IMR-90 (cell line): ENCODE measurements around the gene ZDHHC14. TPM values are rescaled to one million over a fixed set of nuclear protein-coding genes. Genes with fewer than 3 reads are reported as not detected.

Experiments used
- ATAC-seq: fragments of 200-7000 bp; cut with Tn5 transposase; 2 replicates; pipeline ENCODE4 v1.9.1; 2020; ENCODE audit warnings: low read depth, mild to moderate bottlenecking, moderate library complexity
- BruUV-seq: library from RNA; stranded (reverse); fragments of 400-500 nt; replicated peaks from 2 replicates; lab custom pipeline; 2021; lab: Mats Ljungman, UMichigan
- CTCF ChIA-PET: fragments of 300-600 bp; formaldehyde crosslinking; extraction: SDS; loops from one replicate; lab custom pipeline; 2021; ENCODE audit warnings: antibody characterized with exemption; lab: Yijun Ruan, JAX
- POLR2A ChIA-PET: fragments of 300-600 bp; sonication (Branson Sonifier 250); formaldehyde crosslinking; loops from one replicate; lab custom pipeline; 2022; ENCODE audit warnings: antibody characterized with exemption; ENCODE audit not compliant: unreplicated experiment; lab: Charles Lee
- DNase-seq: peaks from one replicate; pipeline ENCODE4 v3.0.0; 2013
- H2AFZ ChIP-seq: replicated peaks from 2 replicates; pipeline ENCODE3; 2013; ENCODE audit warnings: low read length, mild to moderate bottlenecking; ENCODE audit not compliant: poor library complexity
- H2AK5ac ChIP-seq: 2 replicates; pipeline ENCODE4 v1.6.1; 2013; ENCODE audit warnings: low read depth, low read length, inconsistent platforms
- H2AK9ac ChIP-seq: replicated peaks from 2 replicates; pipeline ENCODE3; 2013; ENCODE audit warnings: mild to moderate bottlenecking, low read depth, low read length, moderate library complexity; ENCODE audit not compliant: poor library complexity
- H2BK120ac ChIP-seq: 2 replicates; pipeline ENCODE4 v1.6.1; 2013; ENCODE audit warnings: low read depth, low read length, inconsistent platforms
- H2BK15ac ChIP-seq: 3 replicates; pipeline ENCODE4 v1.6.1; 2013; ENCODE audit warnings: low read depth, low read length, inconsistent platforms
- H2BK20ac ChIP-seq: 2 replicates; pipeline ENCODE4 v1.6.1; 2013; ENCODE audit warnings: low read depth, mild to moderate bottlenecking, inconsistent platforms, low read length, moderate library complexity
- H2BK5ac ChIP-seq: 2 replicates; pipeline ENCODE4 v1.6.1; 2013; ENCODE audit warnings: mild to moderate bottlenecking, low read depth, low read length, inconsistent platforms; ENCODE audit not compliant: poor library complexity, severe bottlenecking
- H3K14ac ChIP-seq: replicated peaks from 2 replicates; pipeline ENCODE4 v1.6.1; 2013; ENCODE audit warnings: low read depth, low read length, inconsistent platforms
- H3K18ac ChIP-seq: 2 replicates; pipeline ENCODE4 v1.6.1; 2013; ENCODE audit warnings: low read depth, low read length, control low read depth
- H3K23ac ChIP-seq: 2 replicates; pipeline ENCODE4 v1.6.1; 2013; ENCODE audit warnings: low read depth, low read length, inconsistent platforms
- H3K27ac ChIP-seq: 2 replicates; pipeline ENCODE4 v1.5.1; 2013; ENCODE audit warnings: mild to moderate bottlenecking, control low read depth, low read length; ENCODE audit not compliant: insufficient read depth
- H3K27me3 ChIP-seq: 2 replicates; pipeline ENCODE4 v1.6.1; 2013; ENCODE audit warnings: low read length; ENCODE audit not compliant: control insufficient read depth, insufficient read depth
- H3K36me3 ChIP-seq: 2 replicates; pipeline ENCODE4 v1.6.1; 2013; ENCODE audit warnings: low read length, mixed read lengths; ENCODE audit not compliant: control insufficient read depth, insufficient read depth
- H3K4ac ChIP-seq: 2 replicates; pipeline ENCODE4 v1.6.1; 2013; ENCODE audit warnings: low read depth, low read length, inconsistent platforms
- H3K4me1 ChIP-seq: 2 replicates; pipeline ENCODE4 v1.6.1; 2013; ENCODE audit warnings: low read length, mixed read lengths; ENCODE audit not compliant: control insufficient read depth, insufficient read depth
- H3K4me2 ChIP-seq: 2 replicates; pipeline ENCODE4 v1.6.1; 2013; ENCODE audit warnings: low read depth, mild to moderate bottlenecking, control low read depth, low read length, moderate library complexity
- H3K4me3 ChIP-seq: 2 replicates; pipeline ENCODE4 v1.5.1; 2013; ENCODE audit warnings: low read depth, mild to moderate bottlenecking, control low read depth, low read length, moderate library complexity; ENCODE audit not compliant: insufficient read depth
- H3K56ac ChIP-seq: 2 replicates; pipeline ENCODE4 v1.6.1; 2013; ENCODE audit warnings: low read length, inconsistent platforms; ENCODE audit not compliant: insufficient read depth; ENCODE audit errors: extremely low read depth
- H3K79me1 ChIP-seq, 2 experiments: 2 replicates each; pipeline ENCODE4 v1.6.1; 2013; ENCODE audit warnings: low read length in 2 of 2, inconsistent platforms in 1 of 2, low read depth in 1 of 2
- H3K9ac ChIP-seq: 2 replicates; pipeline ENCODE4 v1.6.1; 2013; ENCODE audit warnings: low read depth, low read length, control low read depth
- H3K9me1 ChIP-seq: 2 replicates; pipeline ENCODE4 v1.6.1; 2013; ENCODE audit warnings: low read length, inconsistent platforms; ENCODE audit not compliant: insufficient read depth
- H3K9me3 ChIP-seq: 2 replicates; pipeline ENCODE4 v1.6.1; 2013; ENCODE audit warnings: low read length; ENCODE audit not compliant: control insufficient read depth, insufficient read depth
- H4K20me1 ChIP-seq: 2 replicates; pipeline ENCODE4 v1.6.1; 2013; ENCODE audit warnings: low read length, inconsistent platforms; ENCODE audit not compliant: insufficient read depth
- H4K5ac ChIP-seq: 2 replicates; pipeline ENCODE4 v1.6.1; 2013; ENCODE audit warnings: mild to moderate bottlenecking, low read depth, low read length, control low read depth
- H4K8ac ChIP-seq, 2 experiments: 2 replicates each; pipeline ENCODE4 v1.6.1; 2013; ENCODE audit warnings: low read depth in 2 of 2, low read length in 2 of 2, control low read depth in 1 of 2, inconsistent platforms in 1 of 2
- H4K91ac ChIP-seq: 2 replicates; pipeline ENCODE4 v1.6.1; 2013; ENCODE audit warnings: low read depth, low read length, inconsistent platforms; ENCODE audit not compliant: insufficient read depth
- BHLHE40 ChIP-seq: fragments of 150-350 bp; IDR thresholded peaks from 2 replicates; pipeline ENCODE4 v1.6.1; 2016; ENCODE audit warnings: mild to moderate bottlenecking, low read depth, low read length
- CEBPB ChIP-seq: IDR thresholded peaks from 2 replicates; pipeline ENCODE4 v1.6.1; 2012; ENCODE audit warnings: low read depth, low read length, improper control_type of control experiment
- CHD1 ChIP-seq: IDR thresholded peaks from 2 replicates; pipeline ENCODE4 v1.6.1; 2012; ENCODE audit warnings: low read depth, low read length, improper control_type of control experiment
- CTCF ChIP-seq: conservative IDR thresholded peaks from 2 replicates; pipeline ENCODE4 v1.5.1; 2012; ENCODE audit warnings: mild to moderate bottlenecking, low read depth, low read length, improper control_type of control experiment
- ELK1 ChIP-seq: fragments of 150-350 bp; IDR thresholded peaks from 2 replicates; pipeline ENCODE4 v1.6.1; 2016; ENCODE audit warnings: low read depth, mild to moderate bottlenecking, low read length, moderate library complexity, borderline replicate concordance
- FOS ChIP-seq: fragments of 150-350 bp; IDR thresholded peaks from 2 replicates; pipeline ENCODE4 v1.6.1; 2016; ENCODE audit warnings: low read depth, low read length
- MAFK ChIP-seq: IDR thresholded peaks from 2 replicates; pipeline ENCODE4 v1.6.1; 2012; ENCODE audit warnings: low read depth, low read length, improper control_type of control experiment
- MAZ ChIP-seq: IDR thresholded peaks from 2 replicates; pipeline ENCODE4 v1.6.1; 2012; ENCODE audit warnings: low read depth, mild to moderate bottlenecking, low read length, improper control_type of control experiment, moderate library complexity, borderline replicate concordance
- MXI1 ChIP-seq: IDR thresholded peaks from 2 replicates; pipeline ENCODE4 v1.6.1; 2012; ENCODE audit warnings: low read depth, mild to moderate bottlenecking, low read length, moderate library complexity, borderline replicate concordance
- NFE2L2 ChIP-seq: fragments of 150-350 bp; IDR thresholded peaks from 2 replicates; pipeline ENCODE4 v1.6.1; 2016; ENCODE audit warnings: low read depth, mild to moderate bottlenecking, low read length
- POLR2A ChIP-seq: IDR thresholded peaks from 2 replicates; pipeline ENCODE4 v1.6.1; 2012; ENCODE audit warnings: mild to moderate bottlenecking, low read depth, low read length
- RAD21 ChIP-seq: IDR thresholded peaks from 2 replicates; pipeline ENCODE4 v1.6.1; 2012; ENCODE audit warnings: low read length, improper control_type of control experiment
- RCOR1 ChIP-seq: IDR thresholded peaks from 2 replicates; pipeline ENCODE4 v1.6.1; 2012; ENCODE audit warnings: mild to moderate bottlenecking, low read length, improper control_type of control experiment; ENCODE audit not compliant: insufficient replicate concordance
- RFX5 ChIP-seq: IDR thresholded peaks from 2 replicates; pipeline ENCODE4 v1.8.0; 2012; ENCODE audit warnings: low read depth, mild to moderate bottlenecking, low read length, moderate library complexity
- SMC3 ChIP-seq: fragments of 150-350 bp; IDR thresholded peaks from 2 replicates; pipeline ENCODE4 v1.6.1; 2016; ENCODE audit warnings: low read depth, mild to moderate bottlenecking, antibody characterized with exemption, low read length, moderate library complexity
- USF2 ChIP-seq: fragments of 150-350 bp; IDR thresholded peaks from 2 replicates; pipeline ENCODE4 v1.6.1; 2017; ENCODE audit warnings: mild to moderate bottlenecking, antibody characterized with exemption, low read length, low read depth
- WGBS, 2 experiments: methylation state at CpG; one replicate each; pipeline versions ENCODE4 v1.1.5 to v1.1.7; 2013; ENCODE audit warnings: missing lambda C conversion rate in 2 of 2; ENCODE audit not compliant: insufficient read length in 1 of 2; ENCODE audit errors: extremely low coverage in 2 of 2; 5-methylcytosine and 5-hydroxymethylcytosine counted together
- dilution Hi-C: fragments of 300-500 bp; cut with HindIII; formaldehyde crosslinking; loops from one replicate; pipeline ENCODE4 v1.14.3; 2018; ENCODE audit warnings: low sequenced_read_pairs; ENCODE audit not compliant: unreplicated experiment
- in situ Hi-C: fragments of 300-500 bp; cut with MboI; formaldehyde crosslinking; loops from 3 replicates; pipeline ENCODE4 v1.14.3; 2019; ENCODE audit warnings: low sequenced_read_pairs, inconsistent platforms, mixed read lengths
- intact Hi-C: fragments of 100-400 bp; cut with micrococcal nuclease; formaldehyde crosslinking; loops from 2 replicates; pipeline ENCODE4 v1.10.0; 2022
- polyA plus RNA-seq, 3 experiments: library from polyadenylated mRNA; depleted of rRNA; stranded (reverse); fragments of >200 nt; gene quantifications; 2 replicates each; pipeline ENCODE4 v1.2.3, GENCODE V29; 2012; ENCODE audit warnings: low replicate concordance in 1 of 3
- total RNA-seq: library from RNA; depleted of rRNA; stranded (reverse); fragments of >200 nt; gene quantifications from 2 replicates; pipeline ENCODE4 v1.2.3, GENCODE V29; 2012

The ZDHHC14 gene
- total and polyA plus RNA-seq, 2 of the 4 experiments (the other 2 are of a cell fraction): 0.90 to 2.0 TPM

GRCh38 chr6:157420497-157420896, 39.5 kb downstream of the ZDHHC14 start:
- no peak overlapping the region for H2AK5ac ChIP-seq
- H3K9me1 ChIP-seq: no peaks in the 10 kb centered on the region
- no peak overlapping the region for H3K9ac ChIP-seq
- ATAC-seq: no peak
- H2BK15ac ChIP-seq: no peak overlapping the region
- no peak overlapping the region for H2AK9ac ChIP-seq
- H3K36me3 ChIP-seq: no peaks in the 10 kb centered on the region
- H2BK120ac ChIP-seq: no peak overlapping the region
- H4K8ac ChIP-seq: no peak overlapping the region
- H3K14ac ChIP-seq: no peak overlapping the region
- no peaks in the 10 kb centered on the region for H3K27me3 ChIP-seq
- no peak overlapping the region for H3K4me3 ChIP-seq
- H4K5ac ChIP-seq: no peak overlapping the region
- H4K91ac ChIP-seq: no peak overlapping the region
- CTCF ChIA-PET: no interaction called here
- 83% methylated on average over 2 of the region's 8 CpGs; no CpG with 5 or more reads in 1 of the 2 experiments for WGBS, 2 experiments
- no peaks in the 10 kb centered on the region; the same call in 1 of the 2 replicates for H4K20me1 ChIP-seq
- intact Hi-C loops: no loop called here
- no peak overlapping the region for H3K4ac ChIP-seq
- no TSS peak for BruUV-seq
- no peak overlapping the region for H2AFZ ChIP-seq
- dilution Hi-C loops: no loop called here
- no peak overlapping the region for H2BK5ac ChIP-seq
- no peaks in the 10 kb centered on the region for H3K79me1 ChIP-seq
- POLR2A ChIA-PET: no interaction called here
- TF ChIP-seq NFE2L2: no peak
- no peak for TF ChIP-seq MAFK
- no peak for TF ChIP-seq ELK1
- no peak for TF ChIP-seq CEBPB
- no peak for TF ChIP-seq RAD21
- no peak for TF ChIP-seq RFX5
- TF ChIP-seq MXI1: no peak
- no peak for TF ChIP-seq USF2
- no peak for TF ChIP-seq POLR2A
- no peak for TF ChIP-seq RCOR1
- TF ChIP-seq CHD1: no peak
- no peak for TF ChIP-seq SMC3
- no peak for TF ChIP-seq BHLHE40
- TF ChIP-seq MAZ: no peak
- TF ChIP-seq CTCF: no peak
- TF ChIP-seq FOS: no peak
- H3K4me2 ChIP-seq: no peak overlapping the region
- no peaks in the 10 kb centered on the region for H3K9me3 ChIP-seq
- H3K4me1 ChIP-seq: no peaks in the 10 kb centered on the region
- no peak for DNase-seq
- H3K27ac ChIP-seq: no peak overlapping the region
- H3K18ac ChIP-seq: no peak overlapping the region
- no peak overlapping the region for H2BK20ac ChIP-seq
- H3K23ac ChIP-seq: no peak overlapping the region
- H3K56ac ChIP-seq: no peak overlapping the region
- in situ Hi-C loops: no loop called here
